HG03108 (cell line): ENCODE results near the gene GRIK5.
"Not testable (repeated sequence)": the region's sequence is repeated elsewhere in the genome, so short reads cannot be mapped to it uniquely, and the experiment has no call there.

ENCODE experiments used
- ATAC-seq: cut with Tn5 transposase; IDR thresholded peaks from one replicate; pipeline ENCODE4 v1.9.1; 2021; ENCODE audit warnings: moderate library complexity; ENCODE audit not compliant: unreplicated experiment

GRIK5 gene

GRCh38 chr19:42069619-42070351, at the start of gene GRIK5:
GRIK5 (minus strand) TSS chr19:42070206; CDS start chr19:42065770, 4,436 bp downstream.
- no peak for ATAC-seq

GRCh38 chr19:42117076-42117475, 47.1 kb upstream of the GRIK5 start:
- no peak for ATAC-seq

- no peak for ATAC-seq
These were observed 46.5 kb upstream of the GRIK5 start for GRCh38 chr19:42116308-42117075.

- no peak for ATAC-seq
These were observed 45.7 kb upstream of the GRIK5 start for GRCh38 chr19:42115705-42116104.

GRCh38 chr19:42115219-42115618, 45.2 kb upstream of the GRIK5 start:
- no peak for ATAC-seq

GRCh38 chr19:42114412-42114811, 44.4 kb upstream of the GRIK5 start:
- no peak for ATAC-seq

- no peak for ATAC-seq
These were observed 43.8 kb upstream of the GRIK5 start for GRCh38 chr19:42113641-42114348.

GRCh38 chr19:42111811-42112210, 41.8 kb upstream of the GRIK5 start:
- no peak for ATAC-seq

GRCh38 chr19:42111384-42111783, 41.4 kb upstream of the GRIK5 start:
- ATAC-seq: no peak

- no peak for ATAC-seq
These were observed 40.7 kb upstream of the GRIK5 start for GRCh38 chr19:42110658-42111057.

- no peak for ATAC-seq
These were observed 39.9 kb upstream of the GRIK5 start for GRCh38 chr19:42109896-42110295.

- ATAC-seq: peak; percentile 68
These were observed 38.8 kb upstream of the GRIK5 start for GRCh38 chr19:42108527-42109389.

GRCh38 chr19:42105368-42105767, 35.4 kb upstream of the GRIK5 start:
- ATAC-seq: no peak

GRCh38 chr19:42102877-42103276, 32.9 kb upstream of the GRIK5 start:
- no peak for ATAC-seq

GRCh38 chr19:42100241-42100640, 30.2 kb upstream of the GRIK5 start:
- not testable (repeated sequence) for ATAC-seq

- ATAC-seq: no peak
These were observed 29.4 kb upstream of the GRIK5 start for GRCh38 chr19:42099336-42099925.

- ATAC-seq: no peak
These were observed 28.8 kb upstream of the GRIK5 start for GRCh38 chr19:42098781-42099180.

- ATAC-seq: no peak
These were observed 27.5 kb upstream of the GRIK5 start for GRCh38 chr19:42097461-42097860.

- no peak for ATAC-seq
These were observed 26.3 kb upstream of the GRIK5 start for GRCh38 chr19:42096255-42096837.

GRCh38 chr19:42095814-42096230, 25.8 kb upstream of the GRIK5 start:
- ATAC-seq: no peak
